Hepatocyte (in vitro differentiated cells): Measurements from ENCODE around the gene MACROD2. TPM values are rescaled to one million over a fixed set of nuclear protein-coding genes. Genes with fewer than 3 reads are reported as not detected.

Experiments
- DNase-seq: peaks from one replicate; pipeline ENCODE4 v3.0.0-alpha.2; 2016; ENCODE audit warnings: low spot score
- H2AFZ ChIP-seq: fragments of 200-600 bp; sonication (generic); 2 replicates; pipeline ENCODE4 v1.6.0; 2016; ENCODE audit warnings: antibody characterized with exemption, mild to moderate bottlenecking
- H3K27ac ChIP-seq: fragments of 200-600 bp; sonication (generic); 2 replicates; pipeline ENCODE4 v1.5.1; 2016; ENCODE audit warnings: mild to moderate bottlenecking
- H3K27me3 ChIP-seq: fragments of 200-600 bp; sonication (generic); 2 replicates; pipeline ENCODE4 v1.6.1; 2016
- H3K36me3 ChIP-seq: fragments of 200-600 bp; sonication (generic); replicated peaks from 2 replicates; pipeline ENCODE4 v1.5.1; 2016; ENCODE audit warnings: low read depth; ENCODE audit not compliant: insufficient read depth
- H3K4me1 ChIP-seq: fragments of 200-600 bp; sonication (generic); 2 replicates; pipeline ENCODE4 v1.5.1; 2016; ENCODE audit warnings: mild to moderate bottlenecking, moderate library complexity; ENCODE audit not compliant: insufficient read depth
- H3K4me2 ChIP-seq: fragments of 200-600 bp; sonication (generic); 2 replicates; pipeline ENCODE4 v1.6.0; 2016
- H3K4me3 ChIP-seq: fragments of 200-600 bp; sonication (generic); 2 replicates; pipeline ENCODE4 v1.5.1; 2016; ENCODE audit warnings: mild to moderate bottlenecking
- H3K79me2 ChIP-seq: fragments of 200-600 bp; sonication (generic); 2 replicates; pipeline ENCODE4 v1.6.0; 2017; ENCODE audit warnings: mild to moderate bottlenecking
- H3K9me2 ChIP-seq: fragments of 200-600 bp; sonication (generic); replicated peaks from 2 replicates; pipeline ENCODE4 v1.6.0; 2017; ENCODE audit warnings: mild to moderate bottlenecking; ENCODE audit not compliant: insufficient read depth
- H3K9me3 ChIP-seq: fragments of 200-600 bp; sonication (generic); 2 replicates; pipeline ENCODE4 v1.5.1; 2016; ENCODE audit warnings: low read depth, mild to moderate bottlenecking
- H4K20me1 ChIP-seq: fragments of 200-600 bp; sonication (generic); 2 replicates; pipeline ENCODE4 v1.6.0; 2016; ENCODE audit warnings: mild to moderate bottlenecking; ENCODE audit not compliant: insufficient read depth, poor library complexity, severe bottlenecking
- EZH2 ChIP-seq: fragments of 200-600 bp; sonication (generic); IDR thresholded peaks from 2 replicates; pipeline ENCODE4 v1.6.1; 2016; ENCODE audit warnings: antibody characterized with exemption, mild to moderate bottlenecking, borderline replicate concordance
- EZH2phosphoT487 ChIP-seq: fragments of 200-600 bp; sonication (generic); IDR thresholded peaks from one replicate; pipeline ENCODE4 v1.6.1; 2018; ENCODE audit warnings: antibody characterized with exemption, mild to moderate bottlenecking, low read depth, moderate library complexity; ENCODE audit not compliant: unreplicated experiment, severe bottlenecking
- WGBS: methylation state at CpG from one replicate; pipeline ENCODE4 v1.1.6; 2016; ENCODE audit warnings: low lambda C conversion rate; ENCODE audit errors: missing lambda C conversion rate; 5-methylcytosine and 5-hydroxymethylcytosine counted together
- polyA plus RNA-seq: library from polyadenylated mRNA; unstranded; fragments of >200 nt; fragmentation: Nextera tagmentation; extraction: Ambion mirVana; gene quantifications from 2 replicates; pipeline ENCODE4 v1.2.1, GENCODE V29; 2016
- total RNA-seq: library from RNA; depleted of rRNA; stranded (reverse); fragments of >200 nt; gene quantifications from 2 replicates; pipeline ENCODE4 v1.2.3, GENCODE V29; 2014
- TF ChIP-seq, protein P1 (sequence below): fragments of 200-600 bp; sonication (generic); IDR thresholded peaks from 2 replicates; pipeline ENCODE4 v1.5.1; 2016; ENCODE audit warnings: antibody characterized with exemption, mild to moderate bottlenecking; ENCODE audit not compliant: poor library complexity

The MACROD2 gene
- total and polyA plus RNA-seq, 2 experiments from 2014 or later, result 2.4 to 3.1 TPM

GRCh38 chr20:14992961-14993360, 997.6 kb downstream of the MACROD2 start:
- Histone ChIP-seq H4K20me1 (no peaks in the 10 kb centered on the region), H3K36me3 (no peaks in the 10 kb centered on the region), H3K9me2 (no peaks in the 10 kb centered on the region), H3K4me1 (peaks cover 9% of the 10 kb centered on the region), H3K4me2 (no peak overlapping the region), H3K27me3 (no peaks in the 10 kb centered on the region), H3K27ac (no peak overlapping the region), H3K4me3 (no peak overlapping the region), H2AFZ (no peak overlapping the region), H3K79me2 (no peaks in the 10 kb centered on the region), H3K9me3 (no peaks in the 10 kb centered on the region)
- WGBS, result 33% methylated on average over 2 of the region's 2 CpGs
- DNase-seq, result peak; percentile 18
- TF ChIP-seq EZH2phosphoT487 (no peak), EZH2 (no peak)
- TF ChIP-seq, protein P1, sequence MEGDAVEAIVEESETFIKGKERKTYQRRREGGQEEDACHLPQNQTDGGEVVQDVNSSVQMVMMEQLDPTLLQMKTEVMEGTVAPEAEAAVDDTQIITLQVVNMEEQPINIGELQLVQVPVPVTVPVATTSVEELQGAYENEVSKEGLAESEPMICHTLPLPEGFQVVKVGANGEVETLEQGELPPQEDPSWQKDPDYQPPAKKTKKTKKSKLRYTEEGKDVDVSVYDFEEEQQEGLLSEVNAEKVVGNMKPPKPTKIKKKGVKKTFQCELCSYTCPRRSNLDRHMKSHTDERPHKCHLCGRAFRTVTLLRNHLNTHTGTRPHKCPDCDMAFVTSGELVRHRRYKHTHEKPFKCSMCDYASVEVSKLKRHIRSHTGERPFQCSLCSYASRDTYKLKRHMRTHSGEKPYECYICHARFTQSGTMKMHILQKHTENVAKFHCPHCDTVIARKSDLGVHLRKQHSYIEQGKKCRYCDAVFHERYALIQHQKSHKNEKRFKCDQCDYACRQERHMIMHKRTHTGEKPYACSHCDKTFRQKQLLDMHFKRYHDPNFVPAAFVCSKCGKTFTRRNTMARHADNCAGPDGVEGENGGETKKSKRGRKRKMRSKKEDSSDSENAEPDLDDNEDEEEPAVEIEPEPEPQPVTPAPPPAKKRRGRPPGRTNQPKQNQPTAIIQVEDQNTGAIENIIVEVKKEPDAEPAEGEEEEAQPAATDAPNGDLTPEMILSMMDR, result no peak

DNA sequence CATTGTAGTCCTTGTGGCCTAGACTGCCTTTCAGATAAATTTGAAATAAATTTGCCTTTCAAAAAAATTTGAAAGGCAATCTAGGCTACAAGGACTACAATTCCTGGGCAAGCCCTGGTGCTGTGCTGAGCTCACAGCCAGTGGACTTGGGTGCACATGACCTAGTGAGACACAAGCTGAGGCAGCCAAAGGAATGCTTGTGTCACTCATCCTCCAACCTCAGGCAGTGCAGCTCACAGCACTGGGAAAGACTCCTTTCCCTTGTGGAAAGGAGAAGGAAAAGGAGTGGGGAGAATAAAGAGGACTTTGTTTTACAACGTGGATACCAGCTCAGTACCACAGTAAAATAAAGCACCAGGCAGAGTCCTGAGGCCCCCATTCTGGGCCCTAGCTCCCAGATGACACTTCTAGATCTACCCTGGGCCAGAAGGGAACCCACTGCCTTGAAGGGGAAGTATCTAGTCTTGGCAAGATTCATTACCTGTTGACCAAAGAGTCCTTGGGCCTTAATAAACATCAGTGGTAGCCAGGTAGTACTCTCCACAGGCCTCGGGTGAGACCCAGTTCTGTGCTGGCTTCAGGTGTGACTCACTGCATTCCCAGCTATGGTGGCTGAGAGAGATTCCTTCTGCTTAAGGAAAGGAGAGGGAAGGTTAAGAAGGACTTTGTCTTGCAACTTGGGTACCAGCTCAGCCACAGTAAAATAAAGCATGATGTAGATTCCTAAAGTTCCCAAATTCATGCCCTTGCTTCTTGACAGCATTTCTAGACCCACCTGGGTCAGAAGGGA, 1001.8 kb downstream of the MACROD2 start:
- DNase-seq, result no peak
- WGBS, result 91% methylated on average over 2 of the region's 2 CpGs
- Histone ChIP-seq H3K79me2 (no peaks in the 10 kb centered on the region), H3K36me3 (no peaks in the 10 kb centered on the region), H3K4me2 (no peak overlapping the region), H3K27ac (no peak overlapping the region), H3K9me2 (no peaks in the 10 kb centered on the region), H3K4me3 (no peak overlapping the region), H4K20me1 (no peaks in the 10 kb centered on the region), H3K9me3 (no peaks in the 10 kb centered on the region), H3K27me3 (no peaks in the 10 kb centered on the region), H3K4me1 (no peaks in the 10 kb centered on the region), H2AFZ (no peak overlapping the region)
- TF ChIP-seq, protein P1, result no peak
- TF ChIP-seq EZH2 (no peak), EZH2phosphoT487 (no peak)

- H4K20me1 ChIP-seq, result no peaks in the 10 kb centered on the region
- H3K79me2 ChIP-seq, result no peaks in the 10 kb centered on the region
- H3K36me3 ChIP-seq, result no peaks in the 10 kb centered on the region
- no peak overlapping the region for H3K27ac ChIP-seq
- H3K4me2 ChIP-seq, result no peak overlapping the region
- no peaks in the 10 kb centered on the region for H3K9me3 ChIP-seq
- H3K4me3 ChIP-seq, result no peak overlapping the region
- H2AFZ ChIP-seq, result no peak overlapping the region
- no peaks in the 10 kb centered on the region for H3K9me2 ChIP-seq
- no peak for TF ChIP-seq EZH2
- TF ChIP-seq, protein P1, result no peak
- no peaks in the 10 kb centered on the region for H3K4me1 ChIP-seq
- no peaks in the 10 kb centered on the region for H3K27me3 ChIP-seq
- no peak for DNase-seq
- WGBS, result 92% methylated on average over 3 of the region's 3 CpGs
Observed at GRCh38 chr20:14997791-14998190, 1002.5 kb downstream of the MACROD2 start.
